GM21447 (cell line): Measurements from ENCODE around the gene RUFY3.
"Not testable (repeated sequence)": the region's sequence is repeated elsewhere in the genome, so short reads cannot be mapped to it uniquely, and the experiment has no call there.

Source experiments
- ATAC-seq: cut with Tn5 transposase; IDR thresholded peaks from one replicate; pipeline ENCODE4 v1.9.1; 2021; ENCODE audit not compliant: unreplicated experiment

The RUFY3 gene

GRCh38 chr4:70735915-70736314 lies 14.2 kb downstream of the RUFY3 start:
- not testable (repeated sequence) for ATAC-seq

DNA sequence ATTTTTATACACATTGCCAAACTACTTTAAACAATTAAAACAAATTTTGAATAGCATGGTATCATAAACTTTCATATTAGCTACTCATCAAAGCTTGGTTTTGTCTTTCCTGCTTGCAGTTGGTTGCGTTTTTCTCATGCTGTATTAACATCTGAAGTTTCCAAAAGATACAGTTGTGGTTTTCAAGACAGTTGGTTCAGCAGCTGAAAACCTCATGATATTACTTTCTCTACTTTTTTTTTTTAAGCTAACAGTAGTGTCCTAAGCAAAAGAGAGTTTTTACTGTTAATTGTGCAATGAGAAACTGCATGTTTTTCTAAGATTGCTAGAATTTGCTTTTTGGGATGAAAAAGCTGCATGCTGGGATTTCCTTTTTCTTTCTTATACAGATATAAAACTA lies 15.2 kb downstream of the RUFY3 start:
- ATAC-seq = no peak

DNA sequence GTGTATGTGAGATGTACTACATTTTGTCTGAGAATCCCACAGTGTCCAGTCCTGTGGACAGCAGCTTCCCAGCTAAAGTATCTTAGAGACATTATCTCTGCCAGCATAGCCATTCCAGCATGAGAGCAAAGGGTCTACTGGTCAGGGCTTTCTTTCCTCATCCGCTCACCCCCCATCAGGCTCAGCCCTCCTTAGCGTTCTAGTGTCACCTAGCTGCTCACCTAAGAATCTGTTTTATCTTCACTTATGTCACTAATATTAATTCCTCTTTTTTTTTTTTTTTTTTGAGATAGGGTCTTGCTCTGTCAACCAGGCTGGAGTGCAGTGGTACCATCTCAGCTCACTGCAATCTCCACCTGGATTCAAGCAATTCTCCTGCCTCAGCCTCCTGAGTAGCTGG lies 15.6 kb downstream of the RUFY3 start:
- ATAC-seq = no peak

DNA sequence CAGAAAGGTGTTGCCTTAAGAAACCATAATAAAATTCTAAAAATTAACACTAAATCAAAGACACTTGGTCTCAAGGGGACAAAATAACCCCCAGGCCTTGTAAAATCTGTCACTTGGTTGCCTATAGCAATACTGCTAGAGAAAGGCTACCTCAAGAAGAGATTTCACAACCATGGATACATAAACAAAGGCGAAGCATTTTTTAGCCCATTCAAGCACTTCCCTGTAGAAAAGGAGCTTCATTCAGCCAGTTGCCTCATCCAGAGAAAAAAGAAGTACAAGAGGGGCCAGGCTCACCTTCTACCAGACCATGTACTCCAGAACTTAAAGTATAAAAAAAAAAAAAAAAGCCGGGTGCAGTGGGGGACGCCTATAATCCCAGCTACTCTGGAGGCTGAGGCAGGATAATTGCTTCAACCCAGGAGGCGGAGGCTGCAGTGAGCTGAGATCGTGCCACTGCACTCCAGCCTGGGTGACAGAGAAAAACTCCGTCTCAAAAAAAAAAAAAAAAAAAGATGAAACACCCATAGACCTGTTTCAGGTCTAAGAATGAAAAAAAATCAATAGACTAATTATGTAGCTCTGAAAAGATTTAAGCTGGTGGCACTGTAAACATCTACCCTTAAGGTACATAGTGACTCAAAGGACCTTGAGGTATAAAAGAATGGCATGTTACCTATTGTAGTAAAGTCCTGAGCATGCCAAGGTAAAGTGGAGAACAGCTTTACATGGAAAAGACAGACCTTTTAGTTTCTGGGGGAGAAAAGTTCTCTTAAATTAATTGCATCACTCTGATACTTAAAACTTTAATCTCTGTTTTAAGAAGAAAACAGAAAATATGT lies 18.0 kb downstream of the RUFY3 start:
- no peak for ATAC-seq

DNA sequence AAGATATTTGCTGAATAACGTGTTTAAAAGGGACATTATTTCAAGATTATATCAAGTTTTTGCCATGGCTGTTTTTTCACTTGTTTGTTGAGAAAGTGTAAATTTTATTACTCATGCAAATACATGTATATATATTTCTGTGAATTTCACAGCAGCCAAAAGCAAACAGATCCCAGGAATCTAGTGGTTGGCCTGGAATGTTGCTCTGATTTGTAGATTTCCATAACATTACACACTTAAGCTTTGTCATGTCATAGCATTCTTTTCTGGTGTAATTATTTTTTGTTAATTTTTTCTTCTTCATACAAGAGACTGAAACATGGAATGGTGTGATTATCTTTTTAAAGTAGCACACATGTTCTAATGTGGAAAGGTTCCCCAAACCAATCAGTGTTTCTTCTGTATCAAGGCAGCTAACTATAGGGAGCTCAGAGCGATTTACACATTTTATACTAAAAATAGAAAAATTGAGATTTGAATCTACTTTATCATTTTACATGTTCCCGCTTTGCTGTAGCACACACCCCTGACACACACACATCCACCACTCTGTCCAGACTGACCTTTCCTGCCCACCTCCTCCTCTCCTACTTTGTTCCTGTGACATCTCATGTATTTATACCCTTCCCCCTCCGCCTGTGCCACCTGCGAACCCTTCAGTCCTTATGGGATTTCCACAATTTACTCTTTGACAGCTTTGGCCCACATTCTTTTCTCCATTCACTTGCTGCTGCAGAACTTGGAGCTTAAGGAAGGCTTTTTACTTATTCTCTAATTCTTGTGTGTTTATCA lies 20.3 kb downstream of the RUFY3 start:
- no peak for ATAC-seq

DNA sequence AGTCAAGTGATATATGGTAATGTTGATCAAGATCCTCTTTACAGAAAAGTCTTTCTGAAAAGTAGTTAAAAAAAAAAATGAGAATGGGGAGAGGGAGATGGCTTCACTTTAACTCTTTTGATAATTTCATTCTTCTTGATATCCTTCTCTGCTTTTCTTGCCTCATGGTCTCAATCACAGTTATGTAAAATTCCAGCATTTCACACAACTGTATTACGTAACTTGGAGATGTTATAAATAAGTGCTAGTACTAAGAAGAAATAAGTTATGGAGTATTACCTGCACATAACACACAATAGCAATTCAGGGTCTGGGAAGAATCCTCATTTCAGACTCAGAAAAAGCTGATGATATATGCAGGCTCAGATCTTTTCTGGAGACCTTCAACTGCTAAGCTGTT lies 22.0 kb downstream of the RUFY3 start:
- ATAC-seq = no peak

DNA sequence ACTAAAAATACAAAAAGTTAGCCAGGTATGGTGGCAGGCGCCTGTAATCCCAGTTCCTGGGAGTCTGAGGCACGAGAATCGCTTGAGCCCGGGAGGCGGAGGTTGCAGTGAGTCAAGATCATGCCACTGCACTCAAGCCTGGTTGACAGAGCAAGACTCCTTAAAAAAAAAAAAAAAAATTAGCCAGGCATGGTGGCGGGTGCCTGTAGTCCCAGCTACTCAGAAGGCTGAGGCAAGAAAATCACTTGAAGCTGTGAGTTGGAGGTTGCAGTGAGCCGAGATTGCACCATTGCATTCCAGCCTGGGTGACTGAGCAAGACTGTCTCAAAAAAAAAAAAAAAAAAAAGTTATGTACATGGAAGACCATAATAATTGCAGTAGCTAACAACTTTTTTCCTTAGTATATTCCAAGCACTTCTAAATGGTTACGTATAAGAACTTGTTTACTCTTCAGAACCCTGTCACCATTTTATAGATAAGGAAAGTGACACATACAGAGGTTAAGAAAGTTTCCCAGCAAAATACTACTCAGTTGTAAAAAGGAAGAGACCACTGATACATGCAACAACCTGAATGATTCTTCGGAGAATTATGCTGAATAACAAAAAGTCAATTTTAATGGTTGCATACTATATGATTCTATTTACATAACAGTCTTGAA lies 24.5 kb downstream of the RUFY3 start:
- no peak for ATAC-seq

GRCh38 chr4:70747874-70748273 lies 26.1 kb downstream of the RUFY3 start:
- ATAC-seq = no peak

- ATAC-seq = peak; percentile 74
Observed at GRCh38 chr4:70749313-70749712, 27.5 kb downstream of the RUFY3 start.

DNA sequence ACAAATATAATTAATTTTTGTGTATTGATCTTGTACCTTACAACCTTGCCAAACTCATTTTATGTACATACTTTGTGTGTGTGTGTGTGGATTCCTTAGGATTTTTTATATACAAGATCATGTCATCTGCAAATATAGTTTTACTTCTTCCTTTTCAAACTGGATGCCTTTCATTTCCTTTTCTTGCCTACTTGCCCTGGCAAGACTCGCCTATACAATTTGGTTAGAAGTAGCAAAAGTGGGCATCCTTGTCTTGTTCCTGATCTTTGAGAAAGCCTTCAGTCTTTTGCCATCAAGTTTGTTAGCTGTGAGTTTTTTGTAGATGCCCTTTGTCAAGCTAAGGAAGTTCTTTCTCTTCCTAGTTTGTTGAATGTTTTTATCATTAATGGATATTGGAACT lies 30.5 kb downstream of the RUFY3 start:
- no peak for ATAC-seq

GRCh38 chr4:70753630-70754029 lies 31.9 kb downstream of the RUFY3 start:
- no peak for ATAC-seq

- ATAC-seq = peak; percentile 72
Observed at GRCh38 chr4:70754470-70754869, 32.7 kb downstream of the RUFY3 start.

DNA sequence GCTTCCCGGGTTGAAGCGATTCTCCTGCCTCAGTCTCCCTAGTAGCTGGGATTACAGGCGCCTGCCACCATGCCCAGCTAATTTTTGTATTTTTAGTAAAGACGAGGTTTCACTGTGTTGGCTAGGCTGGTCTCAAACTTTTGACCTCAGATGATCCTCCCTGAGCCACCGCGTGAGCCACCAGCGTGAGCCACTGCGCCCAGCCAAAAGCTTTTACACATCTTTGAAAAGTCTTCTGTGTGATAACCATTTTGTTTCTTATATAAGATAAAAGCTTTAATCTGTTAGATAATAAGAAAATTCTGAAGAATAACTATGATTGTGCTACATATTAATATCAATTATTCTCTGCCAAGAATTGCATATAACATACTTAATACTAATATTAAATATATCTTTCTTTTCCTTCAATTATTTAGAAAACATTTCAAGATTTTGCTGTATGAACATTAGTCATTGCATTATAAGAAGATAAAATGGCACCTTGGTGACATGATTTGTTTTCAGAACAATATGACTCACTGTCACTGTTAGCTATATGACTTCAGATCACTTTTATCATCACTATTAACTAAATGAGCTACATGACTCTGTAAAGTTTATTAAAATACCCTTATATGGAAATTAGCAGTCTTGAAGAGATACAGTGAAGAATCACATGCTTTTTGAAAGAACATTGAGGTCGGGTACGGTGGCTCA lies 33.4 kb downstream of the RUFY3 start:
- peak; percentile 32 for ATAC-seq

DNA sequence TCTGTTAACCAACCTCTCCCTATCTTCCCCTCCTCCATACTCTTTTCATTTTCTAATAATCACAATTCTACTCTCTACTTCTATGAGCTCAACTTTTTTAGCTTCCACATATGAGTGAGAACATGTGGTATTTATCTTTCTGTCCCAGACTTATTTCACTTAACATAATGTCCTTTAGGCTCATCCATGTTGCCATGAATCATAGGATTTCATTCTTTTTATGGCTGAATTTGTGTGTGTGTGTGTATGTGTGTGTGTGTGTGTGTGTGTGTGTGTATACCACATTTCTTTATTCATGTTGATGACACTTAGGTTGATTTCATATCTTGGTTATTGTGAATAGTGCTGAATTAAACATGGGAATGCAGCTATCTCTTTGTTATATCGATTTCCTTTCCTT lies 37.4 kb downstream of the RUFY3 start:
- ATAC-seq = no peak

DNA sequence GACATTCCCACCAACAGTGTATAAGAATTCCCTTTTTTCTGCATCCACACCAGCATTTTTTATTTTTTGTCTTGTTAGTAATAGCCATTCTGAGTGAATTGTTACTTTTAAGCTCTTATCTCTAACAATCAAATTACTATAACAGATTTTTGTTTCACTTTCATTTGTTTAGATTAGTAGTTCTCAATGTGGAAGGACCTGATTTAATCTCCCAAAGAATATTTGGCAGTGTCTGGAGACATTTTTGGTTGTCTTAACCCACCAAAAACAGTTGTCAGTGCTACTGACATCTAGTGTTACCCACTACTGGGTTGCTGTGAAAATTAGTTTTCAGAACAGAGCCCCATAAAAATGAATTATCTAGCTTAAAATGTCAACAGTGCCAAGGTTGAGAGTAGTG lies 37.9 kb downstream of the RUFY3 start:
- ATAC-seq = no peak

- ATAC-seq = no peak
Observed at GRCh38 chr4:70760662-70761061, 38.9 kb downstream of the RUFY3 start.

DNA sequence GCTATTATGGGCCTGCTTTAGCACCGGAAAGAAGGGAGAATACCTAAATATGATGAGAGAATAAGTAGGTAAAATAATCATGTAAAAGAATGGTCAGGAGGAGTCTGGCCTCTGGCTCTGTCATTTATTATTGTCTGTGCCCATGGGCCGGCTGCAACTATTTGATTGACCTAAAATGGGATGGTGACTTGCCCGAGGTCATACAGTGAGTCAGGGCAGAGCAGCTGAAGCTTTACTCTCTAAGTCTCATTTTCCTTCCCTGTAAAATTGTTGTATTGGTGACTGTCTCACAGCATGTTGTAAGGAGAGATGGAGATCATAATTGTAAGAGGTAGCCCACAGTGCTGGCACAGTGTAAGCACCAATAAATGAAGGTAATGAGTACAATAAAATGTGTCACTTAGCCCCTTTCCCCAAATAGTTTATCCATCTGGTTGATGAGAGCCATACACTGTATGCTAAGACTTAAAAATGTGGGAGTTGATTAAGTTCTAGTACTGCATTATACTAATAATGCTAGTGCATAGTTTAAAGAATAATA lies 39.6 kb downstream of the RUFY3 start:
- ATAC-seq = no peak

- no peak for ATAC-seq
Observed at GRCh38 chr4:70765368-70765767, 43.6 kb downstream of the RUFY3 start.

- no peak for ATAC-seq
Observed at GRCh38 chr4:70768301-70768948, 46.7 kb downstream of the RUFY3 start.

GRCh38 chr4:70769396-70769795 lies 47.6 kb downstream of the RUFY3 start:
- not testable (repeated sequence) for ATAC-seq
